ENCODE measurements around the gene ORM1.

GRCh38 chr9:114310471-114311450, 12.1 kb upstream of the ORM1 start:
- TF ChIP-seq CTCF (IDR thresholded peaks at IDR 0.05) (no peak), EP300 (IDR thresholded peaks at IDR 0.05) (no peak)
